GM12878 (cell line): ENCODE data around the gene JAG1. TPM values are rescaled to one million over a fixed set of nuclear protein-coding genes. Genes with fewer than 3 reads are reported as not detected.
A peak's percentile ranks its signal among the peaks of the same experiment; 100 is the strongest.

Source experiments
- ATAC-seq: fragments of 200-7000 bp; cut with Tn5 transposase; 3 replicates; pipeline ENCODE4 v1.9.1; 2020; ENCODE audit warnings: mild to moderate bottlenecking, moderate library complexity
- BruUV-seq: library from RNA; stranded (reverse); fragments of 400-500 nt; replicated peaks from 2 replicates; lab custom pipeline; 2021; lab: Mats Ljungman, UMichigan
- CTCF ChIA-PET: fragments of 300-600 bp; sonication (Branson Sonifier 250); formaldehyde crosslinking; extraction: SDS; loops from one replicate; lab custom pipeline; 2021; ENCODE audit warnings: inconsistent platforms; lab: Yijun Ruan, JAX
- POLR2A ChIA-PET: fragments of 350-600 bp; formaldehyde crosslinking; extraction: SDS; loops from one replicate; lab custom pipeline; 2021; ENCODE audit warnings: inconsistent platforms; lab: Charles Lee
- RAD21 ChIA-PET: fragments of 300-600 bp; sonication (Branson Sonifier 250); formaldehyde crosslinking; loops from one replicate; lab custom pipeline; 2023; ENCODE audit warnings: antibody characterized with exemption; ENCODE audit not compliant: unreplicated experiment; lab: Charles Lee
- SMC1A ChIA-PET: fragments of 300-600 bp; sonication (Branson Sonifier 250); formaldehyde crosslinking; loops from one replicate; lab custom pipeline; 2023; ENCODE audit not compliant: unreplicated experiment, uncharacterized antibody; lab: Charles Lee
- DNase-seq: peaks from one replicate; pipeline ENCODE4 v3.0.0-alpha.2; 2011; ENCODE audit warnings: low read depth, low spot score
- FAIRE-seq: peaks from 3 replicates; lab custom pipeline; 2011; peaks lifted over from hg19 to GRCh38; lab: Jason Lieb, UNC
- H2AFZ ChIP-seq: 2 replicates; pipeline ENCODE4 v1.6.0; 2011; ENCODE audit warnings: low read depth, low read length, control low read depth; ENCODE audit not compliant: control insufficient read depth
- H3K27ac ChIP-seq: 2 replicates; pipeline ENCODE4 v1.5.1; 2011; ENCODE audit warnings: control low read depth; ENCODE audit not compliant: control insufficient read depth, insufficient read depth
- H3K27me3 ChIP-seq, 2 experiments: replicated peaks in 1 of 2; 2 replicates each; pipeline versions ENCODE4 v1.6.0 to v1.6.1; 2011; ENCODE audit warnings: low read length in 1 of 2; ENCODE audit not compliant: control insufficient read depth in 2 of 2, insufficient read depth in 2 of 2
- H3K36me3 ChIP-seq, 2 experiments: 2 replicates each; pipeline ENCODE4 v1.5.1; 2011; ENCODE audit warnings: low read length in 1 of 2; ENCODE audit not compliant: control insufficient read depth in 2 of 2, insufficient read depth in 2 of 2
- H3K4me1 ChIP-seq: 2 replicates; pipeline ENCODE4 v1.6.1; 2011; ENCODE audit warnings: mild to moderate bottlenecking, low read length, moderate library complexity, mixed read lengths; ENCODE audit not compliant: control insufficient read depth, insufficient read depth
- H3K4me2 ChIP-seq: 2 replicates; pipeline ENCODE4 v1.6.0; 2011; ENCODE audit warnings: control low read depth; ENCODE audit not compliant: control insufficient read depth, insufficient read depth
- H3K4me3 ChIP-seq: fragments of 200-600 bp; sonication (generic); 2 replicates; pipeline ENCODE4 v1.5.1; 2016
- H3K79me2 ChIP-seq: 2 replicates; pipeline ENCODE4 v1.6.0; 2011; ENCODE audit warnings: low read length; ENCODE audit not compliant: control insufficient read depth, insufficient read depth
- H3K9ac ChIP-seq: 2 replicates; pipeline ENCODE4 v1.8.0; 2011; ENCODE audit warnings: low read length, control low read depth, mixed read lengths; ENCODE audit not compliant: control insufficient read depth, insufficient read depth
- H3K9me3 ChIP-seq: replicated peaks from 3 replicates; pipeline ENCODE4 v1.5.1; 2011; ENCODE audit warnings: mild to moderate bottlenecking, low read length; ENCODE audit not compliant: control insufficient read depth, insufficient read depth
- H4K20me1 ChIP-seq: 2 replicates; pipeline ENCODE4 v1.6.0; 2011; ENCODE audit not compliant: control insufficient read depth, insufficient read depth
- CUX1 ChIP-seq: IDR thresholded peaks from 2 replicates; pipeline ENCODE4 v1.6.1; 2012; ENCODE audit warnings: improper control_type of control experiment, low read depth, low read length; ENCODE audit not compliant: insufficient replicate concordance
- HCFC1 ChIP-seq: fragments of 150-350 bp; IDR thresholded peaks from 2 replicates; pipeline ENCODE4 v1.6.1; 2014; ENCODE audit warnings: low read length
- NKRF ChIP-seq: fragments of 450-650 bp; conservative IDR thresholded peaks from 2 replicates; pipeline ENCODE4 v1.6.1; 2017; ENCODE audit warnings: mild to moderate bottlenecking, moderate library complexity
- RELB ChIP-seq: fragments of 450-650 bp; IDR thresholded peaks from 2 replicates; pipeline ENCODE4 v1.6.1; 2017; ENCODE audit warnings: low read depth, mild to moderate bottlenecking, moderate library complexity
- STAT3 ChIP-seq: IDR thresholded peaks from 2 replicates; pipeline ENCODE4 v1.6.1; 2011; ENCODE audit warnings: low read depth, low read length, improper control_type of control experiment
- SUZ12 ChIP-seq: fragments of 200-600 bp; sonication (generic); IDR thresholded peaks from one replicate; pipeline ENCODE4 v1.6.1; 2018; ENCODE audit warnings: antibody characterized with exemption, mild to moderate bottlenecking; ENCODE audit not compliant: unreplicated experiment
- USF1 ChIP-seq: IDR thresholded peaks from 2 replicates; pipeline ENCODE4 v1.6.1; 2011; ENCODE audit warnings: borderline replicate concordance, low read depth, mild to moderate bottlenecking, moderate library complexity, mixed read lengths, low read length; ENCODE audit not compliant: insufficient read depth; ENCODE audit errors: extremely low read length
- YY1 ChIP-seq: IDR thresholded peaks from 2 replicates; pipeline ENCODE4 v1.6.1; 2011; ENCODE audit warnings: low read depth, mild to moderate bottlenecking, low read length
- ZNF24 ChIP-seq: fragments of 450-650 bp; IDR thresholded peaks from 2 replicates; pipeline ENCODE4 v1.6.1; 2017; ENCODE audit warnings: antibody characterized with exemption, mild to moderate bottlenecking
- WGBS: methylation state at CpG from one replicate; pipeline ENCODE4 v1.1.6; 2016; ENCODE audit warnings: low lambda C conversion rate; ENCODE audit not compliant: insufficient replicate concordance, insufficient coverage; ENCODE audit errors: missing lambda C conversion rate; 5-methylcytosine and 5-hydroxymethylcytosine counted together
- in situ Hi-C: fragments of 300-500 bp; cut with MboI; formaldehyde crosslinking; loops from 9 replicates; pipeline ENCODE4 v1.14.3; 2018; ENCODE audit warnings: mixed read lengths
- intact Hi-C: fragments of 100-400 bp; cut with micrococcal nuclease; formaldehyde crosslinking; loops from one replicate; pipeline ENCODE4 v1.14.2; 2022; ENCODE audit not compliant: unreplicated experiment
- polyA plus RNA-seq, 11 experiments: library from polyadenylated mRNA; depleted of rRNA in 4 of 11; unstranded in 6 of 11; stranded (reverse) in 5 of 11; fragments of >200 nt; fragmentation: Nextera tagmentation in 4 of 11; fragmentation: Illumina TruSeq in 1 of 11; extraction: Ambion mirVana in 4 of 11; extraction: Trizol in 1 of 11; gene quantifications; 1 replicate in 1 of 11; 2 replicates in 10 of 11; pipeline versions ENCODE4 v1.2.1 to v1.2.3, GENCODE V29; 2011 to 2016; ENCODE audit warnings: inconsistent platforms in 2 of 11, missing spikeins in 2 of 11, low read depth in 1 of 11
- total RNA-seq, 4 experiments: library from RNA; depleted of rRNA in 3 of 4; stranded (reverse); fragments of >200 nt in 3 of 4; fragmentation: Illumina TruSeq in 1 of 4; extraction: Trizol in 1 of 4; gene quantifications; 2 replicates each; pipeline versions ENCODE4 v1.2.1 to v1.2.3, GENCODE V29; 2013 to 2021

Gene JAG1
- total and polyA plus RNA-seq, 10 of the 15 experiments (the other 5 are each of a cell fraction or from before 2014, with no cell fraction given), result 0.66 to 6.9 (median 1.8) TPM

GRCh38 chr20:10673176-10673841, 490 bp downstream of the JAG1 start (continued):
- TF ChIP-seq USF1 (no peak), NKRF (0 out of 2 replicates have a peak, but pooled peaks have one; percentile 31), STAT3 (no peak)

GRCh38 chr20:10672624-10673127, 1.1 kb downstream of the JAG1 start:
- H3K9ac ChIP-seq, result peak overlapping the region; percentile 62
- no peak for FAIRE-seq
- peaks cover 10% of the 10 kb centered on the region for H3K79me2 ChIP-seq
- H2AFZ ChIP-seq, result no peak overlapping the region
- under 1% methylated on average over 40 of the region's 47 CpGs for WGBS
- ChIA-PET SMC1A (interaction anchor here (0.7 to 2.3 kb wide), 6 partner anchors 17 to 599 kb away, joined by 3 to 9 read pairs (median 6); no protein-coding TSS in a partner anchor), RAD21 (interaction anchor here (1.7 to 3.6 kb wide), 4 partner anchors 114 to 595 kb away, joined by 6 to 30 read pairs (median 20); partner anchors contain the start of genes MKKS and SLX4IP), POLR2A (interaction anchor here (0.6 to 2.1 kb wide), 4 partner anchors 86 to 595 kb away, joined by 3 to 6 read pairs (median 4); no protein-coding TSS in a partner anchor), CTCF (interaction anchor here (0.7 to 2.6 kb wide), 5 partner anchors 15 to 872 kb away, joined by 3 to 14 read pairs (median 4); no protein-coding TSS in a partner anchor)
- DNase-seq, result no peak
- peak overlapping the region; percentile 81 for H3K4me3 ChIP-seq
- peak overlapping the region; percentile 32 for H3K4me2 ChIP-seq
- H3K27me3 ChIP-seq, result peaks cover 0 to 5% of the 10 kb centered on the region in 2 experiments; a peak in 2 of 4 replicates
- ATAC-seq, result peak; percentile 7
- peak overlapping the region; percentile 66 for H3K27ac ChIP-seq
- no TSS peak for BruUV-seq
- in situ Hi-C loops, result loop anchor here (5.0 to 10.0 kb wide), 2 partner anchors 600 to 872 kb away; no protein-coding TSS in a partner anchor
- no peaks in the 10 kb centered on the region for H4K20me1 ChIP-seq
- H3K36me3 ChIP-seq, result no peaks in the 10 kb centered on the region; a peak in 2 of 4 replicates
- peaks cover 27% of the 10 kb centered on the region for H3K4me1 ChIP-seq
- intact Hi-C loops, result loop anchor here (5.0 to 10.0 kb wide), 5 partner anchors 198 to 732 kb away; no protein-coding TSS in a partner anchor
- H3K9me3 ChIP-seq, result no peaks in the 10 kb centered on the region
- TF ChIP-seq CUX1 (no peak), YY1 (no peak), HCFC1 (no peak), ZNF24 (no peak), SUZ12 (no peak), RELB (no peak)
